Left renal cortex interstitium (tissue), 4 donors: ENCODE results near the gene TNS1. TPM values are rescaled to one million over a fixed set of nuclear protein-coding genes. Genes with fewer than 3 reads are reported as not detected.

Source experiments
- DNase-seq, 4 donors: peaks; one replicate each; pipeline ENCODE4 v3.0.0-alpha.2; 2013; ENCODE audit warnings: low read depth in 4 of 4, low spot score in 2 of 4, missing footprints in 1 of 4
- polyA plus RNA-seq, 4 donors: library from polyadenylated mRNA; unstranded; fragments of 120-200 nt; gene quantifications; one replicate each; pipeline ENCODE4 v1.2.1, GENCODE V29; 2013; ENCODE audit not compliant: insufficient read length in 4 of 4

The TNS1 gene
- polyA plus RNA-seq, 4 donors = 54.8 to 69.7 (median 62.2) TPM

GRCh38 chr2:217857624-217858506 is 144.9 kb downstream of the TNS1 start:
- no peak for DNase-seq

GRCh38 chr2:217856871-217857270 is 145.9 kb downstream of the TNS1 start:
- no peak for DNase-seq

- no peak for DNase-seq
These were observed 146.6 kb downstream of the TNS1 start for GRCh38 chr2:217856159-217856558.

DNA sequence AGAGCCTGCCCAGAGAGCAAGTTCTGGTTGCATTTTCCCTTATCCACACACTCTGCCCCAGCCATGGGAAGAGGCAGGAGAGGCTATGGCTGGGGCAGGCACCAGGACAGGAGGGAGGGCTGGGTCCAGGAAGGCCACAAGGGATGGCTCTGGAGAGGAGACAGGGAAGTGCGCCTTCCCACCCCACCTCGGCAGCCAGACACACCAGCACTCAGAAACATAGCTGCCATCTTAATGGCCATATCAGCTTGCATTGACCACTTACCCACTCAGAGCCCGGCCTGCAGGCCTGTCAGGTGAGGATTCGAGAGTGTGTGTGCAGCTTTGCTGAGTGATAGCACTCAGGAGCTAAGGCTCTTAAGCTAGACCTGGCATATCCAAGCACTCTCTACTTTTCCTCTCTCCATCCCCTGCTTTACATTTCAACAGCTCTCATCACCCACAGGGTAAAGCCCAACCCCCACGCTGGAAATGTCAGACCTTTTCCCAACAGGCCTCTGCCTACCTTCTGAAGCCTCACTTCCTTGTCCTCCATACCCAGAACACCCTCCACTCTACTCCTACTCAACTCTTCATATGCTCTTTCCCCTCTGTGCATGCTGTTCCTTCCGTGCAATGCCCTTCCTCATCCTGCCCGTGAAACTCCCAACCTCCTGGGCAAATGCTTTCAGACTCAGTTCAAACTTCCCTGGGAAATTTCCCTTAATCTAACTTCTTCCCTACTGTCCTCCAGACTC is 147.9 kb downstream of the TNS1 start:
- no peak for DNase-seq

DNA sequence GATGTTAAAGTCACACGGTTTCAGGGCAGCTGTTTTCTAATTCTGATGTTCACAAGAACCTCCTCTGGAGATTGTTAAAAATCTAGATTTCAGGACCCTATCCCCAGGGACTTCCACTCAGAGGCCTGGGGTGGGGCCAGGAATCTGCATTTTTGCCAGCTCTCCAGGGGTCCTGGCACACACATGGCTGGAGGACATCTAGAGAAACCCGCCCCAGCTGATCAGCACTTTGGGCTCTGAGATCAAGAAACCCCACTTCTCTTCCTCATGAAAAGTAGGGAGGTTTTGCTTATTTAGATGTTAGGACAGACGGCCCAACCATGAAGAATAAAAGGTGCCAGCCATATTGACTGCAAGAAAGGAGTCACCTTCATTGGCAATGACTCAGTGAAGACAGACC is 148.8 kb downstream of the TNS1 start:
- DNase-seq = no peak

DNA sequence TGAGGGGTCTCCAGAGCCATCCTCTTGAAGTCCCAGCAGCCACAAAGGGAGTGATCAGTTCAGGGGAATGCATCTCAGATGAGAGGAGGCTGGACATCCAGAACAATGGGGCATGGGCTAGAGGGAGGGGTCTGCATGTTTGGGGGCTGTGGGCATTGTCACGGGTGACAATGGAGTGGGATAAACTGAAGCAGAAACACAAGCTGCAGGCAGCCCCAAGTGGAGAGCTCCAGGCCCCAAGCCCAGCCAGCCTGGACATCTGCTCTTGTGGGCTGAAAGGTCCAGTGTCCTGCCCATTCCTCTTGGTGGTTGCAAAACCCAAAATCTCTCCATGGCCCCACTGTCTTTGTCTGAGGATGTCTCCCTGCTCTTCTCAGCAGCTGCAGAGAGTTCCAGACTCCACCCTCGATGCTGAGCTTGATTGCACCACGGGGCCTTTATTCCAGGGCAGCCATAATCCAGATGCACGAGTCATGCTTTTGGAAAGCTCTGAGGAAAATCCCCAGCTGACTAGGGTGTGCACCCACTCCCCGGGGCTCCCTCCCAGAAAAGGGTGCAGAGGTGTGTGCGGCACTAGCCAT is 149.4 kb downstream of the TNS1 start:
- no peak for DNase-seq

DNA sequence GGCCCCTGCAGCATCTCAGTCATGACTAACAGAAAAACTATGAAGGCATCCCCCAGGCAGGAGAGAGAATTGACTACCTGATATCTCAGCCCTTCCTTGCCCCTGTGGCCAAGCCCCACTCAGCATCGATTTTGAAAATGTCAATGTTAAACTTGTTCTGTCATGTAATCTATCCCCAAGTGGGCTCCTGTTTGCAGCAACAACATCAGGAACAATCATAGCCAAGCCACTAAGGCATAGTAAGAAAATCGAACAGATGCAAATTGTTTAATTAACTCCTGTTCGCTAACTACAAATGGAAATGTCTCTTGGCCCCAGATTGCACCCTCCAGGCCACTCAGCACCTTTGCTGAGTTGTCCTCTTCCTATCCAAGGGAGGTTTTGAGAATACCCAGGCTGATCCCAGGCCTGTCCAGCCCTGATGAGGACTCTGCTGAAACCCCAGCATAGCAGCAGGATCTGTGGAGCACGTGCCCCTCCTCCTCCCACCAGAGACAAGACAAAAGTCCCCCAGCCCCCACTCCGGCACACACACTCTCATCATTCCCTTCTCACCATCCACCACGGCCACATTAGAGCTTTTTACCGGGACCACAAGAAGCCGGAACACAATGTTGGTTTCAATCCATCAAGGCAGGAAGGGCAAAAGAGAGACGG is 150.1 kb downstream of the TNS1 start:
- DNase-seq = no peak

DNA sequence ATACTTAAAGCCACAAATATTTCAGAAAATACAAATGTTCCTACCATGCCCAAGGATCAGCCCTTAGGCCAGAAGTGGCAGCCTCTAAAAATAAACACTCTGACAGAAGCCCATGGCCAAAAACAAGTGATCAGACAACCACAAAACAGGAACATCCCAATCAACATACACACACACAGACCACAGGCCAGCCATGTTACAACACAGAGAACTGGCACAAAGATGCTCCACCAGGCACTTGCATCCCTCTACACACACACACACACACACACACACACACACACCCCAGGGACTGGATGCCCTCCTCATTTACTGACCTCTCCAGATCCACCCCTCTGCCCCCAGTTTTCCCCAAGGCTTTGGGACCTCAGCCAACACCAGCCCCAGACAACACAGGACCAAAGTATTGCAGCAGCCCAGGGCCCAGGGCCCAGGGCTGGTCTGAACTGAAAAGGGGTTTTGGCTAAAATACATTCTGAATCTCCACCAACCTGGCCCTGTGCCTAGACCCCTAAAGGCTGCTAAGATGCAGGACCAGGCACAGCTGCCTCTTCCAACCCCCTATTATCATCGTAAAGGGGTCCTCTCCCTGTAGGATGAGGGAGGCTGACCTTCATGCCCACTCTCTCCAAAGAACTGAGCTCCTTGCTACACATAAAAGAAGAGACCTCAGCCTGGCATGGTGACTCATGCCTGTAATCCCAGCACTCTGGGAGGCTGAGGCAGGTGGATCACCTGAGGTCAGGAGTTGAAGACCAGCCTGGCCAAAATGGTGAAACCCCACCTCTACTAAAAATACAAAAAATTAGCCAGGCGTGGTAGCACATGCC is 151.4 kb downstream of the TNS1 start:
- DNase-seq = no peak

DNA sequence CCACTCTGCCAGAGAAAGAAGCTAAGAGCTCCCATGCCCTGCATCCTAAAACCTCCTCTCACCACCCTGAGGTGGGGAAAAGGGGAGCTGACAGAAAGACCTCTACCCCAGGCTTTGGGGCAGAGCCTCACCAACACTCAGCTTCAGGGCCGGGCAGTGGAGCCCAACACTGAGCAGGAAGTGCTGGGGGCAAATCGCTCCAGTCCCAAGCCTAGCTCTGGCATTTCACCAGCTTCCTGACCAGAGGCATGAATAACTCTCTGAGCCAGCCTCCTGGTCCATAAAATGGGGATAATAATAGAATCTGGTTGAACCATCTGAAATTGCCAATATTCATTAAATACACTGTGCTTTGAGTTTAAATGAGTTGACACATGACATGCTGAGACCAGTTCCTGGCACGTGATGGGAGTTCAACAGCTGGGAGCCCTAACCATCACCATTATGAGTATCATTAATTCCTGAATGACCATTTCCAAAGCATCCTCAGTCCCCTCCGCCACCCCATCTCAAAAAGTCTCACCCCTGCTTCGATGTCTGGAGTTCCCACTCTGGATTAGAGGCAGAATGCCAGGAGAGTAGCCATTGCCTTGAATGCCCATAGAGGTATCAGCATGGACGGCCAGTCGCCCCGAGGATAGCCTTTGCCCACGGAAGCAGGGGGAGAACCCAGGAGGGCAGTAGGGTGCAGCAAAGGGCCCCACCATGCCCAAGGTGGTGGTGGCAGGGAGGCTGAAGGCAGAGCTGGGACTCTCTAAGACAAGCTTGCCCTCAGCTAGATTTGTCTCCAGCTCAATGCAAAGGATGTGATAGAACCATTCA is 153.4 kb downstream of the TNS1 start:
- DNase-seq = no peak

GRCh38 chr2:217848351-217848957 is 154.3 kb downstream of the TNS1 start:
- no peak for DNase-seq

DNA sequence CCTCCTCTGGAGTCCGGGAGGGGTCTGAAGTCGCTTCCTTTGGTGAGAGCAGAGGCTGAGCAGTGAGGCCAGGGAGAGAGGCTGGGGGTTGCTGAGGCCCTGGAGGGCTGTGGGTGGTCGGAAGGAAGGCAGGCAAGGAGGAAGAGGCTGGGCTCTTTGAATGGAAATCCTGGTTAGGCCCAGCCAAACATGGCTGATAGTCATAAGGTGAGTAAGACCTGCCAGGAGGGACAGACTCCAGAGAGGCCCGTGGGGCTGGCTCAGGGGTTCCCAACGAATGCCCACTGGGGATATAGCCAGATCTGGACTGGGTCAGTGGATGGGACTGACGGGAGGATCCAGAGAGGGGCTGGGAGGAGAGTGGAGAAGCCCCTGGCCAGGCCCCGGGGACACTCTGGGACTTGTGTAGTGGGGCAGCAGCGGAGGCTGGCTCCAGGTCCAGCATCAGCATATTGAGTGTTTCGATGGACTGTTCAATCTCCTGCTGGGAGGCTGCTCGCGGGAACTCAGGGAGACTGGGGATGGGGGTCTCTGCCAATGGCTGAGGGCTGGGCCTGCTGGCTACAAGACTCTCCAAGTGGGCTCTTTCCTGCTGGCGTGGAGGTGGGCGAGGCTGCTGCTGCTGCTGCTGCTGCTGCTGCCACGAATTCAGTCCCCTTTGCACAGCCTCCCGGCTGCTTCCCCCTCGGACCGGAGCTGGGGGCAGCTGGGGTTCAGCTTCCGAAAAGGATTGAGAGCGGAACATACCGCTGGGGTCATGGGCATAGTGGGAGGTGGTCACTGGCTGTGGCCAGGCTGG is 155.0 kb downstream of the TNS1 start:
- no peak for DNase-seq

- DNase-seq = no peak
These were observed 155.7 kb downstream of the TNS1 start for GRCh38 chr2:217847115-217847514.

- DNase-seq = no peak
These were observed 156.5 kb downstream of the TNS1 start for GRCh38 chr2:217846321-217846743.

- DNase-seq = no peak
These were observed 157.5 kb downstream of the TNS1 start for GRCh38 chr2:217845301-217845700.

- DNase-seq = no peak
These were observed 158.1 kb downstream of the TNS1 start for GRCh38 chr2:217844696-217845095.

DNA sequence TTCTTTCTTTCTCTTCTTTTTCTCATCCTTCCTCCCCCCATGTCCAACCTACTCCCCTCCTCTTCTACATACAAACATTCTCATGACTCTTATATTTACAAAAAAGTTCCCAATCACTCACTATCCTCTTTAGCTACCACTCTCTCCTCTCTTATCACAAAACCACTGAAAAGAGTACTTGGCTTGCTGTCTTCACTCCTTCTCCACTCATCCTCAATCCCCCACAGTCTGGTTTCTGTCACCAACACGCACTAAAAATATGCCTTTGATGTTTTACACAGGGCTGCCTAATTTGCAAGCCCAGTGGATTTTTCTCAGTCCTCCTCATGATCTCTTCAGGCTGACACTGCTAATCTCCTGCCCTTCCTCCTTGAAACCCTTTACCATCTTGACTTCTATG is 159.5 kb downstream of the TNS1 start:
- no peak for DNase-seq

GRCh38 chr2:217842017-217842416 is 160.8 kb downstream of the TNS1 start:
- DNase-seq = no peak

- no peak for DNase-seq
These were observed 162.3 kb downstream of the TNS1 start for GRCh38 chr2:217840522-217840921.
